Endothelial cell (in vitro differentiated cells): ENCODE data around the gene SNCB. TPM values are rescaled to one million over a fixed set of nuclear protein-coding genes. Genes with fewer than 3 reads are reported as not detected.

Experiments
- DNase-seq: peaks from one replicate; pipeline ENCODE4 v3.0.0; 2021; ENCODE audit warnings: low spot score
- H3K27ac Mint-ChIP-seq: one replicate; pipeline ENCODE4 v1.8.0; 2021; ENCODE audit warnings: mixed read lengths, inconsistent platforms; ENCODE audit not compliant: unreplicated experiment
- H3K27me3 Mint-ChIP-seq: one replicate; pipeline ENCODE4 v1.8.0; 2021; ENCODE audit warnings: mild to moderate bottlenecking, moderate library complexity, mixed read lengths, inconsistent platforms; ENCODE audit not compliant: unreplicated experiment
- H3K36me3 Mint-ChIP-seq: one replicate; pipeline ENCODE4 v1.8.0; 2021; ENCODE audit warnings: mild to moderate bottlenecking, low read depth, mixed read lengths, inconsistent platforms; ENCODE audit not compliant: unreplicated experiment
- H3K4me1 Mint-ChIP-seq: one replicate; pipeline ENCODE4 v1.8.0; 2021; ENCODE audit warnings: mild to moderate bottlenecking, mixed read lengths, inconsistent platforms; ENCODE audit not compliant: unreplicated experiment
- H3K4me3 Mint-ChIP-seq: one replicate; pipeline ENCODE4 v1.8.0; 2021; ENCODE audit warnings: mild to moderate bottlenecking, mixed read lengths, inconsistent platforms; ENCODE audit not compliant: unreplicated experiment
- H3K9me3 Mint-ChIP-seq: one replicate; pipeline ENCODE4 v1.8.0; 2021; ENCODE audit warnings: mixed read lengths, inconsistent platforms; ENCODE audit not compliant: unreplicated experiment
- CTCF ChIP-seq: fragments of 200-600 bp; sonication (generic); IDR thresholded peaks from one replicate; pipeline ENCODE4 v1.5.0; 2021; ENCODE audit warnings: antibody characterized with exemption; ENCODE audit not compliant: unreplicated experiment
- microRNA-seq: library from miRNA; unstranded; fragments of <30 nt; microRNA quantifications from one replicate; pipeline ENCODE4, GENCODE V29; 2020; ENCODE audit not compliant: unreplicated experiment
- total RNA-seq: library from RNA; stranded (reverse); fragmentation: NEBNext Ultra II Directional; extraction: Animal tissue kit (Norgen Biotek cat#: 25700); gene quantifications from one replicate; pipeline ENCODE4 v1.2.1, GENCODE V29; 2021; ENCODE audit not compliant: unreplicated experiment

SNCB gene
- total RNA-seq, 1 donor from 2014 or later, result 0.80 TPM

- no peak for TF ChIP-seq CTCF
- H3K36me3 Mint-ChIP-seq, result no peaks in the 10 kb centered on the region
- no peaks in the 10 kb centered on the region for H3K9me3 Mint-ChIP-seq
Observed at GRCh38 chr5:176575488-176576422, 54.6 kb downstream of the SNCB start.

GRCh38 chr5:176575066-176575465 lies 55.3 kb downstream of the SNCB start:
- TF ChIP-seq CTCF, result no peak
- DNase-seq, result no peak
- Mint-ChIP-seq H3K27ac (no peak overlapping the region), H3K36me3 (no peaks in the 10 kb centered on the region), H3K27me3 (peaks cover 2% of the 10 kb centered on the region), H3K4me1 (no peaks in the 10 kb centered on the region), H3K4me3 (no peak overlapping the region), H3K9me3 (no peaks in the 10 kb centered on the region)

More at GRCh38 chr5:176575488-176576422, 54.6 kb downstream of the SNCB start:
- Mint-ChIP-seq H3K27me3 (peaks cover 2% of the 10 kb centered on the region), H3K4me1 (no peaks in the 10 kb centered on the region), H3K4me3 (no peak overlapping the region), H3K27ac (no peak overlapping the region)
- DNase-seq, result no peak

- Mint-ChIP-seq H3K9me3 (no peaks in the 10 kb centered on the region), H3K27me3 (peaks cover 2% of the 10 kb centered on the region), H3K4me3 (no peak overlapping the region), H3K36me3 (no peaks in the 10 kb centered on the region), H3K4me1 (no peaks in the 10 kb centered on the region), H3K27ac (no peak overlapping the region)
- DNase-seq, result no peak
- peak; percentile 22 for TF ChIP-seq CTCF
Observed at GRCh38 chr5:176574297-176574591, 56.1 kb downstream of the SNCB start.

GRCh38 chr5:176573564-176574296 lies 56.6 kb downstream of the SNCB start:
- Mint-ChIP-seq H3K36me3 (no peaks in the 10 kb centered on the region), H3K9me3 (no peaks in the 10 kb centered on the region), H3K27me3 (peaks cover 2% of the 10 kb centered on the region), H3K4me1 (no peaks in the 10 kb centered on the region), H3K4me3 (no peak overlapping the region), H3K27ac (no peak overlapping the region)
- DNase-seq, result peak; percentile 81
- peak; percentile 73 for TF ChIP-seq CTCF

Small RNA genes within 50 kb of the gene (microRNA-seq; reads per million reads assigned to microRNA genes)
- gene MIR4281, result not detected

Other genes with a start within 250 kb of the SNCB start
- 11.9 TPM for gene NOP16, start 241.9 kb downstream of the SNCB start, total RNA-seq
- gene HIGD2A, start 241.8 kb downstream of the SNCB start, total RNA-seq, result 88.3 TPM
- 35.2 TPM for gene CLTB, start 214.0 kb downstream of the SNCB start, total RNA-seq
- gene FAF2, start 182.1 kb downstream of the SNCB start, total RNA-seq, result 40.6 TPM
- gene RNF44, start 93.1 kb downstream of the SNCB start, total RNA-seq, result 103 TPM
- 0.85 TPM for gene CDHR2, start 81.2 kb downstream of the SNCB start, total RNA-seq
- gene GPRIN1, start 20.4 kb downstream of the SNCB start, total RNA-seq, result 3.9 TPM
- 0.54 TPM for gene EIF4E1B, start 141 bp upstream of the SNCB start, total RNA-seq
- gene TSPAN17, start 16.9 kb upstream of the SNCB start, total RNA-seq, result 57.5 TPM
- gene UNC5A, start 180.0 kb upstream of the SNCB start, total RNA-seq, result not detected